ENCODE results near the gene WASHC3. TPM values are rescaled to one million over a fixed set of nuclear protein-coding genes. Genes with fewer than 3 reads are reported as not detected.

Gene WASHC3
- total RNA-seq, 1 donor from 2014 or later = 31.9 TPM

GRCh38 chr12:102005256-102005655, 56.5 kb downstream of the WASHC3 start:
- DNase-seq (no peak), ATAC-seq (ENCODE audit: poor library complexity) (no peak)
- intact Hi-C loops (cut with DNase I) = no loop called here

GRCh38 chr12:101997102-101997501, 64.7 kb downstream of the WASHC3 start:
- no peak for DNase-seq
- ATAC-seq (ENCODE audit: poor library complexity) = no peak
- intact Hi-C loops (cut with DNase I) = no loop called here

GRCh38 chr12:101995684-101996083, 66.1 kb downstream of the WASHC3 start:
- DNase-seq = no peak
- intact Hi-C loops (cut with DNase I) = no loop called here

GRCh38 chr12:101992091-101992490, 69.7 kb downstream of the WASHC3 start:
- intact Hi-C loops (cut with DNase I) = no loop called here
- DNase-seq = no peak
- ATAC-seq (ENCODE audit: poor library complexity) = no peak

More at GRCh38 chr12:101995684-101996083, 66.1 kb downstream of the WASHC3 start:
- no peak for ATAC-seq (ENCODE audit: poor library complexity)

- intact Hi-C loops (cut with DNase I) = no loop called here
- ATAC-seq (ENCODE audit: poor library complexity) (peak; percentile 38), DNase-seq (no peak)
These were observed 79.5 kb downstream of the WASHC3 start for GRCh38 chr12:101982307-101982706.

- ATAC-seq (ENCODE audit: poor library complexity) (no peak), DNase-seq (no peak)
- intact Hi-C loops (cut with DNase I) = no loop called here
These were observed 79.9 kb downstream of the WASHC3 start for GRCh38 chr12:101981868-101982267.

- no peak for ATAC-seq (ENCODE audit: poor library complexity)
- intact Hi-C loops (cut with DNase I) = no loop called here
- no peak for DNase-seq
These were observed 93.0 kb downstream of the WASHC3 start for GRCh38 chr12:101968770-101969169.

GRCh38 chr12:101967506-101967905, 94.3 kb downstream of the WASHC3 start:
- intact Hi-C loops (cut with DNase I) = no loop called here
- ATAC-seq (ENCODE audit: poor library complexity) = no peak
- DNase-seq = no peak

GRCh38 chr12:101966496-101966895, 95.3 kb downstream of the WASHC3 start:
- ATAC-seq (ENCODE audit: poor library complexity) = no peak
- intact Hi-C loops (cut with DNase I) = no loop called here
- no peak for DNase-seq

- intact Hi-C loops (cut with DNase I) = no loop called here
- no peak for ATAC-seq (ENCODE audit: poor library complexity)
- peak; percentile 53 for DNase-seq
These were observed 98.1 kb downstream of the WASHC3 start for GRCh38 chr12:101963697-101964096.

Other genes with a start within 250 kb of the WASHC3 start
- 52.9 TPM for gene GNPTAB, start 231.0 kb downstream of the WASHC3 start, total RNA-seq
- 5.0 TPM for gene DRAM1, start 184.4 kb downstream of the WASHC3 start, total RNA-seq
- 17.1 TPM for gene NUP37, start 58.1 kb upstream of the WASHC3 start, total RNA-seq
- gene PARPBP, start 58.2 kb upstream of the WASHC3 start, total RNA-seq = 0.24 TPM
- gene PMCH, start 135.8 kb upstream of the WASHC3 start, total RNA-seq = not detected